ENCODE measurements around the gene CLTCL1. TPM values are rescaled to one million over a fixed set of nuclear protein-coding genes. Genes with fewer than 3 reads are reported as not detected.

Gene CLTCL1
- total RNA-seq, 3 donors from 2014 or later, result 0.16 to 0.33 (median 0.18) TPM

GRCh38 chr22:19134176-19134831 is 157.2 kb downstream of the CLTCL1 start:
- ATAC-seq (no peak), DNase-seq (no peak)
- Mint-ChIP-seq H3K4me1 (ENCODE audit: low read depth) (no peaks in the 10 kb centered on the region), H3K4me3 (no peak overlapping the region), H3K36me3 (ENCODE audit: insufficient read depth) (peaks cover 26% of the 10 kb centered on the region), H3K9me3 (no peaks in the 10 kb centered on the region), H3K27me3 (ENCODE audit: low read depth) (no peaks in the 10 kb centered on the region)

- peaks cover 20% of the 10 kb centered on the region for H3K36me3 Mint-ChIP-seq (ENCODE audit: insufficient read depth)
- H3K27me3 Mint-ChIP-seq (ENCODE audit: low read depth), result no peaks in the 10 kb centered on the region
- DNase-seq (no peak), ATAC-seq (no peak)
- no peaks in the 10 kb centered on the region for H3K9me3 Mint-ChIP-seq
- H3K4me1 Mint-ChIP-seq (ENCODE audit: low read depth), result no peaks in the 10 kb centered on the region
- no peak overlapping the region for H3K4me3 Mint-ChIP-seq
These were observed 158.0 kb downstream of the CLTCL1 start for GRCh38 chr22:19133561-19133960.

GRCh38 chr22:19132693-19133400 is 158.7 kb downstream of the CLTCL1 start:
- DNase-seq (no peak), ATAC-seq (no peak)
- Mint-ChIP-seq H3K4me1 (ENCODE audit: low read depth) (no peaks in the 10 kb centered on the region), H3K27me3 (ENCODE audit: low read depth) (no peaks in the 10 kb centered on the region), H3K36me3 (ENCODE audit: insufficient read depth) (peaks cover 20% of the 10 kb centered on the region), H3K4me3 (no peak overlapping the region), H3K9me3 (no peaks in the 10 kb centered on the region)

- peaks cover 19% of the 10 kb centered on the region for H3K36me3 Mint-ChIP-seq (ENCODE audit: insufficient read depth)
- H3K27me3 Mint-ChIP-seq (ENCODE audit: low read depth), result no peaks in the 10 kb centered on the region
- ATAC-seq (no peak), DNase-seq (no peak)
- H3K4me3 Mint-ChIP-seq, result no peak overlapping the region
- no peaks in the 10 kb centered on the region for H3K4me1 Mint-ChIP-seq (ENCODE audit: low read depth)
- H3K9me3 Mint-ChIP-seq, result no peaks in the 10 kb centered on the region
These were observed 159.4 kb downstream of the CLTCL1 start for GRCh38 chr22:19132153-19132552.

GRCh38 chr22:19131685-19132015 is 159.9 kb downstream of the CLTCL1 start:
- ATAC-seq (no peak), DNase-seq (no peak)
- Mint-ChIP-seq H3K36me3 (ENCODE audit: insufficient read depth) (peaks cover 15% of the 10 kb centered on the region), H3K27me3 (ENCODE audit: low read depth) (no peaks in the 10 kb centered on the region), H3K9me3 (no peaks in the 10 kb centered on the region), H3K4me1 (ENCODE audit: low read depth) (no peaks in the 10 kb centered on the region), H3K4me3 (no peak overlapping the region)

GRCh38 chr22:19130959-19131684 is 160.4 kb downstream of the CLTCL1 start, which contains the start of gene TSSK2:
TSS of gene TSSK2 (plus strand) at chr22:19131308. CDS start at chr22:19131400, 92 bp downstream.
- Mint-ChIP-seq H3K27me3 (ENCODE audit: low read depth) (no peaks in the 10 kb centered on the region), H3K4me1 (ENCODE audit: low read depth) (no peaks in the 10 kb centered on the region), H3K36me3 (ENCODE audit: insufficient read depth) (peaks cover 11% of the 10 kb centered on the region), H3K4me3 (no peak within 1 kb of the TSS), H3K9me3 (no peaks in the 10 kb centered on the region)
- DNase-seq (no peak), ATAC-seq (no peak)

GRCh38 chr22:19129871-19130270 is 161.6 kb downstream of the CLTCL1 start:
- no peaks in the 10 kb centered on the region for H3K4me1 Mint-ChIP-seq (ENCODE audit: low read depth)
- no peaks in the 10 kb centered on the region for H3K27me3 Mint-ChIP-seq (ENCODE audit: low read depth)
- no peak overlapping the region for H3K4me3 Mint-ChIP-seq
- ATAC-seq, result no peak
- no peak for DNase-seq
- no peaks in the 10 kb centered on the region for H3K9me3 Mint-ChIP-seq
- peaks cover 3% of the 10 kb centered on the region for H3K36me3 Mint-ChIP-seq (ENCODE audit: insufficient read depth)

Other genes with a start within 250 kb of the CLTCL1 start
- gene DGCR2, start 169.3 kb downstream of the CLTCL1 start, total RNA-seq, result 10 to 100 TPM; 25.8 to 27.7 (median 27.0) TPM
- gene TSSK2, start 160.4 kb downstream of the CLTCL1 start, total RNA-seq, result not detected
- gene ESS2, start 147.1 kb downstream of the CLTCL1 start, total RNA-seq, result 10 to 100 TPM; 21.8 to 22.5 (median 22.0) TPM
- not detected for gene GSC2, start 141.4 kb downstream of the CLTCL1 start, total RNA-seq
- gene SLC25A1, start 113.0 kb downstream of the CLTCL1 start, total RNA-seq, result 10 to 100 TPM; 31.7 to 36.6 (median 34.1) TPM
- gene HIRA, start 140.0 kb upstream of the CLTCL1 start, total RNA-seq, result 10 to 100 TPM; 36.8 to 41.4 (median 38.2) TPM
- 10 to 100 TPM; 35.9 to 41.4 (median 39.2) TPM for gene MRPL40, start 140.8 kb upstream of the CLTCL1 start, total RNA-seq
- gene C22orf39, start 156.0 kb upstream of the CLTCL1 start, total RNA-seq, result 10 to 100 TPM; 14.3 to 20.9 (median 18.8) TPM
- gene UFD1, start 187.5 kb upstream of the CLTCL1 start, total RNA-seq, result 100 to 1,000 TPM; 107 TPM
- gene CDC45, start 188.2 kb upstream of the CLTCL1 start, total RNA-seq, result 10 to 100 TPM; 50.2 to 80.5 (median 54.7) TPM
- under 1 TPM; 0.24 to 0.38 (median 0.28) TPM for gene CLDN5, start 232.7 kb upstream of the CLTCL1 start, total RNA-seq

Measured in activated T-cell treated with anti-CD3 and anti-CD28 coated beads, Interleukin-2, amount 50 U/mL, for 4 hours (primary cell).